Measurements from ENCODE around the gene TGFBR2.

Gene TGFBR2

DNA sequence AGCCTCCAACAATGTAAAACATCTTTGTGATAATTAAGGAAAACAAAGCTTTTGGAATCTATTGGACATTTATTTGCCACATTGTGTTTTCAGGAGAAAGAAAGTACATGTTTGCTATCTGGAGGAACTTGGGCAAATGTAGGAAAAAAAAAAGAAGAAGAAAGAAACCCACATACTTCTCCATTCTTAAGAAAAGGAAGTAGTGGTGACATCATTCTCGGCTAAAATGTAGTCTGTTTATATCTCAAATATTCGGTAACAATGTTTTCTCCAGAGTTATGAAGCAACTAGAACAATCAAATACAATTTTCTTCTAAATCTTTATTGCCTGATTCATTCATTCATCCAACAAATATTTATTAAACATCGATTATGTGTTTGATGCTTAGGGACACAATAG is 2.3 kb upstream of the TGFBR2 start:
- no peak for DNase-seq

DNA sequence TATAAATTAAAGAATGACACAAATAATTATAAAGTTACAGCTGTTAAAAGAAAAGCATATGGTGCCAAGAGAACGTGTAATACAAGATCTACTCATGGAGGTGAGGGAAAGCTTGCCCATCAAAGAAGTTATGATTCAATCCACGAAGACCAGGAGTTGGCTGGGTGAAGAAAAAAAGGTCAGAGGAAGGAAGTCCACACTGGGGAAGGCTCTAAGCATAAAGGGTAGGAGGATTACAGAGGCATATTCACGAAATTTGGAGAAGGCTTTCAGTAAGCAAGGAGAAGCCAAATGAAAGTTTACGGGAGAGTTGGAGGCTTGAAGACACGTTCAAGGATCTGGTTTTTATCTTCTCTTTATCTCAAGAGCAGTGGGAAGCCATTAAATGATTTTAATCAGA is 1.8 kb upstream of the TGFBR2 start:
- DNase-seq, result no peak

DNA sequence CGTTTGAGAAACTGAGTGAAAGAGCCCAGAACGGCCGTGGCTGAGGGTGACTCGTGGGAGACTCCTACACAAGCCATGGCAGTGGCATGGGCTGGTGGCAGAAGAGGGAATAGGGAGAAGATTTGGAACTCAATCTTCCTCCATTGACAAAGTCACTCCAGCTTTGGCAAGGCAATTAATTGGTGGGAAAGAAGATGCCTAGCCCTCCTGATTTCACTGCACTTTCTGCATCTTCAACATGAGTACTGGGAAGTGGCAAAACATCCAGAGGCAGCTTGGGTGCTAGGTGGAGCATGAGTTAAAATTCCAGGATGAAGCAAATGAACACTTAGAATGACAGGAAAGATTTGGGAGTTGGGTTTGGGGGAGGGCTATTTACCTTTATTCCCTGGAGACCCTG is 1.4 kb upstream of the TGFBR2 start:
- no peak for DNase-seq

DNA sequence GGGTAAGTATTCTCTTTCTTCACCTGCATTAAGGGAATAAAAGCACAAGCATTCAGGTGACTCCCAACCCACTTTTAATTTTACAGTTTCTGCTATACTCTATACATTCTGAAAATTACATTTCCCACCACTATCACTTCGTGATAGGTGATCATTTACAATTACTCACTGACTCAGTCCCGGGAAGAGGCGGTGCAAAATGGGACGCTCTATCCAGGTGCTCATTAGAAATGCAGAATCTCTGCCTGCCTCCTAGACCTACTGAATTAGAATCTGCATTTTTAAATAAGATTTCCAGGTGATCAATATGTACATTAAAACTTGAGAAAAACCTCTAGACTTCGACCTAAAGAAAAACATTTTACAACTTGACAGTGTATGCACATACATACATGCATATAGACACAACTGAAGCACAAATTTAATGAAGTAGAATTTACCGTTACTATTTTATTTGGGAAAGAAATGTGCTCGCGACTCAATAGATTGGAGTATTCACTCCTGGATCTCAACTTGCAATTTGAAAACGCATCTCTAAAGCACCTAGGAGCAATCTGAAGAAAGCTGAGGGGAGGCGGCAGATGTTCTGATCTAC is 598 bp upstream of the TGFBR2 start:
- no peak for DNase-seq

DNA sequence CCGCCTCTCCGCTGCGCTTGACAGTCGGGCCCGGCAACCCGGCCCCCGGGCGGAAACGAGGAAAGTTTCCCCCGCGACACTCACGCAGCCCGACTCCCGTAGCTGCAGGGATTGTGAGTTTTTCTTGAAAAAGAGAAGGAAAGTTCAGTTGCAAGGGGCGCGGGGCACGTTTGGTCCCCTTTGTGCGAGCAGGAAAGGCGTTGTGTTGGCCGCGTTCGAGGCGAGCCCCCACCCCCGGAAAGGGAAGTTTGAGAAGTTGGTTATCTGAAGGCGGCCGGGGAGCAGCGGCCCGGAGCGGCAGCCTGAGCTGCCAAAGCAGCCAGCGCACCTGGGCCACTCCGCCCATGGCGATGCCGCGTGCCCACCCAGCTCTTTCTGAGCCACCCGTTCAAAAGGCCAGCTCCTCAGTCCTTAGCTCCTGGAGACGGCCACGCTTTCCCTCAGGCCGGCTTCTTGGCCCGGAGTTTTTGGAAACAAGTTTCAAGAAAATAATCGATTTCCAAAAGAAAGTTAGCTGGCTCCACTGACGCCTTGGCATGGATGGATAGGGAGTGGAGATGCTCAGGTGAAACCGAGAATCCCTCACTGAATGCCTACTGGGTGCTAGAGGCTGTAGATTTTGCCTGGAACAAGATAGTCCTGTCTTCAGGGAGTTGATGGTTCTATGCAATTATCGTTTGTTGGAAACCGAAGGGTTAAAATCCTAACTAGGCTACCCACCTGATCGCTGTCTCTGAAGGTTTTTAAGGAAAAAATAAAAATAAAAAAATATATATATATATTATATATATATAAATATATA is 832 bp downstream of the TGFBR2 start:
- peak; percentile 64 for DNase-seq

DNA sequence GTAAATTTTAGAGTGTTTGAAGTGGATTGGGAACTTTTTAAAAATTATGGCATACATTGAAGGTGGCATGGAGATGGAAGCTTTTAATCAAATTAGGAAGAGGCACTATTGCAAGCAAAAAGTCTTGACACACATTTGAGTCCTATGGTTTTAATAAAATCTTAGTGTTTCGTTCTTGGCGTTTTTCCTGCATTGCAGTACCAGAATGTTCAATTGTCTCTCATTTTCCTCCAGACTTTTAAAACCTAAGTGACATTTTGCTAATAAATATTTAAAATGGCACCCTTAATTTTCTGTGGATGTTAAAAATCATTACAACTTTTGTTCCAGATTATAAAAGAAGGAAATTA is 2.2 kb downstream of the TGFBR2 start:
- no peak for DNase-seq

DNA sequence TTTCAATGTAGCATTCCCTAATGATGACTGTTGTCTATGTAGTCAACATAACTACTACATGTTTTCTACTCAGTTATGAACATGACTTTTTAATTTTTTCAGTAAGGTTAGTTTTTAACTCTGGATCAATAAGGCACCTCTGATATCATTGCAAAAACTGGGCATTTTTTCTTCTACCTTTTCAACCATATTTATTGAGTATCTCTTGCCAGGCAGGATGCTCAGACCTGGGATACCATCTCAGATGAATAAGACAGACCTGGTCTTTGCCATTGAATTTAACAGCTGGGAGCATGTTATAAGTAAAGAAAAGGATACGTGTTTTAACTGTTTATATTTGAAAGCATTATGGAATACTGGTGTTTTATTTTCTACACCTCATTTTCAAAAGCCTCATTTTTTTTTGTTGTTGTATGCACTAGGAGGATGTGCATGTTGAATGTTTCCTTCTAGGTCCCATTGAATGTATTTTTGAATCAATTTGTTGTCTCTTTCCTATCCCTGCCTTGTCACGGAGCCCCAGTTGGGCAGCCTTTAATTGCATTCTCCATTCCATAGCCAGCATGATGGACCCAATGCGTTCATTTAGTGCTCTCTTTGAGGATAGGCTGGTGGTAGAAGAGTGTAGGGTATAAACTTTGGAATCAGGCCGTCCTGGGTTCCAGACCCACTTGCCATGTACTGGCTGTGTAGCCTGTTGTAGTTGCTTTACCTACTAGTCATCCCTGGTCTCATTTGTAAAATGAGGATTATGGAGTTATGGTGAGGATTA is 3.7 kb downstream of the TGFBR2 start:
- DNase-seq, result no peak

DNA sequence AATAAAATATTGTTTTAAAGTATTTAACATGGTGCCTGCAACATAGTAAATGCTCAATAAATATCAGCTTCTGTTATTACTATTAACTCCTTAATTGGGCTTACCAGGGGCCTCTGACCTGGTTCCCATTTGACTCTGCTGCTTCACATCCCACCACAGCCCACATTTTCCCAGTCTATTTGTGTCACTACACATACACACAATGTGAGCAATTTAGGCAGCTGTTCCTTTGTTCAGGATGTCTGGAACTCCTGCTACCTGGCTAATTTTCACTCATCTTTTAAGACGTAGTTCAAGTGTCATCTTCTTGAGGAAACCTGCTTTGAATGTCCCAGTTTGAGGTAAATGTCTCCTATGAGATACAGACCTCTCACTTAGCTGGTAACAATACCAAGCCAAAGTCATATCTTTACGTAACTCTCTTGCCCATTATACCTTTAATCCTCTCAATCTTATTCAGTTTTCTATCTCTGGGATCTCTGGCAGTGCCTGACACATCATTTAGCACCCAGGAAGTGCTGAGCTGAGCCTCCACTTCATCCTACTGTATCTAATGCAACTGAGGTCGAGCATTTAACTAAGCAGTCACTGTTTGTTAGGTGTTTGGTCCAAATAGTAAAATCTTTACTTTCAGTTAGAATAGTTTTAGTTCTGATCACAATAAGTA is 4.4 kb downstream of the TGFBR2 start:
- DNase-seq, result no peak

DNA sequence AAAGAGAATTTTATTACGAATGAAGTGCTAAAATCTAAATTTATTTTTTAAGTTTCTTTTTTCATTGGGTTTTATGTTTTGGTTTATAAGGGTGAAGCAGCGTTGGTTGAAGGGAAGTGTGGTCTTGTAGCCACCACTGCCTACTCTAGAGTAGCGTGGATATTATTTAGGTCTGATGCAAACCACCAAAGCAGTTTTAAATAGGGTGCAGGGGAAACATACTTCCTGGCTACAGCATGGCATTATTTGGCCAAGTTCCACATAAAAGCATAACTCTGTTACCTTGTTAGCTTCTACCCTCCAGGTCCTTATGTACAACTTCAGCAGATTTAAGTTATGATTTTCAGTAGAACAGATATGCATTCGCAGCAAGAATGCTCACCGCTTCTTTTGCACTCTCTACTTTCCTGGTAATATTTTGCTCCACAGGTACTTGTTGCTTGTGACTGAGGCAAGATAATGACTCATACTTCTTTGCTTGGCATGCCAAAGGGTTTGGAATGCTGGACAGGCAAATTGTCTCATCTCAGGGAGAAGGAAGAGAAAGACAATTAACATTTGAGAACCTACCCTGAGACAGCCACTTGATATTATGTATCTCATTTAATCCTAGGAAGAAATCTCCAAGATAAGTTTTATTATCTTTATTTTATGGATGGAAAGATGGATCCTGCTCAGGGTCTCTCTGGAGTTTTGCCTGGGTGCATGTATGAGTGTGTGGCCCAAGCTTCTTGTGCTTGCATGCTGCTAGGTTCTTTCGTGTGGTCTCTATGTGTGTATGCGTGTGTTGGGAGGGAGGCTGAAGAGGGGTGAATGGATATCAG is 5.4 kb downstream of the TGFBR2 start:
- DNase-seq, result peak; percentile 45

DNA sequence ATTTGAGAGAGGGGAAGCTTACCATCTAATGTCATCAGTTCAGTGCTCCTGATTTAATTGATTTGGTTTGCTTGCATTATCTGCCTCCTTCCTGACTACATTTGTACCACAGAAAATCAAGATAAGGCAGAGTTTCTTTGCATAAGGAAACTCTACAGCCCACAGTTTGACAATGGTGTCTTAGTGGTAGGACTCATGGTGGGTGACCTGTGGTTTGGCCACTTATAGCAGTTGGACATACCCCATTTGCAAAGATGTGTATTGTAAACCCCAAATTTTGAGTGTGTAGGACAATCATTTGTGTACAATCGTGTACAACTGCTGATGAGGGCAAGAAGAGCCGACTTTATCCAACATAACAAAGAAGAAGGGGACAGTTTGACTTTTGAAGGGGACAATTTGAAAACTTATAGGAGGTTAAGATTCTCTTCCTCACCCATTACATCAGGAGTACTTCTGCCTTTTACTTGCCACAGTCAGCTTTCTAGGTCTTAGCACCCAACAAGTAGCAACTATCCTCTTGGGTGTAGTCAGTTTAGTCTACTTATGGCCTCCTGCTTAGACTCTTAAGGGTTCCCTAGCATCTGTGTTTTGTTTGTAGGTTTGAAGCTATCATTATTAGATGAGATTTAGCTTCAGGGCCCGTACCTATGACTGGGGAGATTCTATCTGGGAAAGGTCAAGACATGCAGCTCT is 6.2 kb downstream of the TGFBR2 start:
- no peak for DNase-seq

DNA sequence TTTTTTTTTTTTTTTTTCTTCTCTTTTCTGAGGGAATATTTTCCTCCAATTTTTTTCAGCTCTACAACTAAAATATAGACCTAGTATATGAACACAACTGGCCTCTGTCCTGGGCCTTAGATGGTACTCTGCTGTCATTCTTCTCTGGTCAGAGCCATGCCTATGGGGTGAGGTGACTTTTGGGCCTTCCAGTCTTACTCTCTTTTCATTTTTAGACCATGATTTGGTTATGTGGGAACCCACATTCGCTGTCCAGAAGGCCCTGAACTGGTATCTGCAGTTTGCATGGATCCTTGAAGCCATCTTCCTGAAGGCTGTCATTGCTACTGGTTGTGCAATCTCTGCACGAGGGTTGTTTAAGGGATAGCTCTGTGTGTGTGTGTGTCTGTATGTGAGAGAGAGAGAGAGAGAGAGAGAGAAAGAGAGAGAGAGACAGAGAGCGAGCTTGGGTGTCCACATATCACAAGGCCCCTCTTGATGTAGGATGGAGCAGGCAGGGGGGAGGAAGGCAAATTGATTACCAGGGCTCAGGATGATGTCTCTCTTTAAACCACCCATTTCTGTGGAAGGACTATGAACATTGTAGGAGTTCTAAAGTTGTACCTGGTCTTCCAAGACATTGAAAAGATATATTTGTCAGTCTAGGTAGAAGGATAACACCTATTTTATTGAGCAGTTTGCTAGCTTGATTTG is 6.9 kb downstream of the TGFBR2 start:
- no peak for DNase-seq

DNA sequence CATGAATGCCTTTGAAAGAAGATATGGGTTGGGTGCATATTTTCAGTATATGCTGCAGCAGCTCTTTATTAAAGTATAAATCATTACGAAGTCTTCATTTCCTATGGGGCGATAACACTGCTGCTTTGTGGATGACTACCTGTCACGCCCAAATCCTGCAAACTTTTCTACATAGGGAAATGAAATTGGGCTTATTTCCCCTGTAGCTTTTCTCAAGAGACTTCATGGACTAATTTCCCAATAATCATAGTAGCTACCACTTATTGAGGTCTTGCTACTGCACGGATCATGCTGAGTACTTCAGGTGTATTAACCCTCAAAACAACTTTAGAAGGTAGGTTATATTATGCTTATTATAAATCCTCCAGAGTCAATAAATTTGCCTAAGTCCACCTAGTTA is 8.0 kb downstream of the TGFBR2 start:
- no peak for DNase-seq

DNA sequence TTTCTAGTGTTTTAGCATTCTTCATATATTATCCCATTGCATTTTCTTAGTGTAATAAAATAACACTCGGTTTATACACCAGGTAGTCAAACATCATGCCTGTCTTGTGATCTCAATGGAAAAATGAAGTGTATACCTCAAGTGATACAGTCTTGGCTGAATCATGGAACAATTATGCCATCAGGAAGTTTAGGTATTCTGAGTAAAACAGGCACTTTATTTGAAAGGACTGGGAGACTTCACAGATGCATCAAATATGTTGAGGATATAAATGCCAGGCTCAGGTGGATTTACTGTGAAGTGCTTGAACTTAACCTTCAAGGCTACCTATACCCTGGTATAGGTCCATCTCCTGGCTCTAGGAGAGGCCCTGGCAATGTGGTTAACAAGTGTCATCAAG is 8.5 kb downstream of the TGFBR2 start:
- DNase-seq, result no peak

DNA sequence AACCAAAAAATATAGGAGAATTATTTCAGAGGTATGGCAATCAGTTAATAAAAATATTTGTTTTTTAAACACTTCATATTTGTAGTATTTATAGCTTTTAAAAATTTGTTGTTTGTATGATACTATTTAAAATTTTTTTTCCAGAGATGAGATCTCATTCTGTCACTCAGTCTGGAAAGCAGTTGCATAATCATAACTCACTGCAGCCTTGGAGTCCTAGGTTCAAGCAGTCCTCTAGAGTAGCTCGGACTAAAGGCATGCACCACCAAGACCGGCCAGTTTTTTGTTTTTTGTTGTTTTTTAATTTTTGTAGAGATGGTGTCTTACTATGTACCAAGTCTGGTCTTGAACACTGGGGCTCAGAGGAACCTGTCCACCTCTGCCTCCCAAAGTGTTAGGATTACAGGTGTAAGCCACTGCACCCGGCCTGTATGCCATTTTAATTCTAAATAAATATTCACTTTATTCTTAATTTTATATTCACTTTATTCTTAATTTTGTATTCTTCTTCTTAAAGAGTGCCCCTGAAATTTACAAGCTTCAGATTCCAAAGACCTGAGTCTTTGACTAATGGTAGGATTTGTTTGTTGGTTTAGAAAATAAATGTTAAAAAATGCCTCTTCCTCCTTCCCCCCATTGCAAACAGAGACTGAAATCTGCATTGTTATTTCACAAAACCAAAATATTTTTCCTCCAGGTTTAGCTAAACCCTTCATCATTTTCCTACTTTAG is 9.4 kb downstream of the TGFBR2 start:
- DNase-seq, result no peak

DNA sequence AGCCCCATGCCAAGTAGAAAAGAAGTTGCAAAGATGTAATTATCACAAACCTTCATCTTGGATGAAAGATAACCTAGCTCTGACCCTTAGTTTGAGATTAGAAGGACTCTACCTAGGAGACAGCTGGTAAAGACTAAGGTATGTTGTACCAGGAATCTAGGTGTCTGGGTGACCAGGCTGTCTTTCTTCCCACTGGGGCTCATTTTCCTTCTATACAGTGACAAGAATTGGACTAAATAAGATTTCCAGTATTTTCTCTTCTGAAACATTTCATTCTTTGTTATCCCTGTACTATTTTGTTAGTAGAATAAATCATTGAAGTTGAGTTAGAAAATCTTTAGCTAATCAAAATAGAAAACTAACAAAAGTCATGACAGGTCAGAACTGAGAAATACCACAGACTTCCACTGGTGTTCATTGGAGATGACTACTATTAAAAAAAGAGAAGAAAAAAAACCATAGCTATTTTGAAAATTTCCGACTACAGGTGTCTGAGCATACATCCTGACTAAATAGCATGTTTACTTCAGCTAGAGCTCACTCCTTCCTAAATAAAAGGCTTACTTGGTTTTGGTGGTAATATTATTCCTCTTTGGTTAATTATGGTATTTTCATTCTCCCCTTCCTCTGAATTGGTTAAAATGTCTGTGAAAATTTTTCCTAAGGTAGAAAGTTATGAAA is 10.1 kb downstream of the TGFBR2 start:
- no peak for DNase-seq

DNA sequence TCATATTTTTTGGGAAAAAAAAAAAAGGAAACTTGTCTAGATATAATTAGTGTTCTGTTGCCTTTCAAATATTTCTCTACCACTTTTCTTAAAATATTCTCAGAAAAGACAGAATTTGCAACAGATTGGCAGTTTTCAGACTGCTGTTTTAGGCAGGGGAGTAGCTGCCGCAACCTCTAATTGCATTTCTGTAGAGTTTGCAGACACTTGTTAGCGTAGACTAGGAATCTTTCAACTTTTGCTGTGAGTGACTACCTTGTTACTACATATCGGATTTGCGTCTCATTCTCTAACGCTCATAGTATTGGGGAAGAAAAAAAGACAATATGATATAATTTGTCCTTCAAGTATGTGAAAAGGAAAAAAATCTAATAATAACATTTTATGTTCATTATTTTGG is 10.7 kb downstream of the TGFBR2 start:
- no peak for DNase-seq

DNA sequence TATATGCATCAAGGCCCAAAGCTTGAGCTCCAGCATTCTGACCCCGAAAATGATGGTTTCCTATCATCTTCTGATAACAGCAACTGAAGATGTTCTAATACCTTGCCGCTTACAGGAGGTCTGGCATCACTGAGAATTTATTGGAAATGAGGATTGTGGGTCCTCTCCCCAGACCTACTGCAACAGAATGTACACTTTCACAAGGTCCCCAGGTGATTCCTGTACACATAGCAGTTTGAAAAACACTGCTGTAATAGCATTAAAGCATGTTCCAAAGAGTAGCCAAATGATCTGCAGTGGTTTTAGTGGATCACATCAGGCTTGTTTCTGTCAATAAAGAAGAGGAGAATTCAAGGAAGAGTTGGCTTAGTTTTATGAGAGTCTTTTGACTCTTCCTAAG is 11.3 kb downstream of the TGFBR2 start:
- no peak for DNase-seq

DNA sequence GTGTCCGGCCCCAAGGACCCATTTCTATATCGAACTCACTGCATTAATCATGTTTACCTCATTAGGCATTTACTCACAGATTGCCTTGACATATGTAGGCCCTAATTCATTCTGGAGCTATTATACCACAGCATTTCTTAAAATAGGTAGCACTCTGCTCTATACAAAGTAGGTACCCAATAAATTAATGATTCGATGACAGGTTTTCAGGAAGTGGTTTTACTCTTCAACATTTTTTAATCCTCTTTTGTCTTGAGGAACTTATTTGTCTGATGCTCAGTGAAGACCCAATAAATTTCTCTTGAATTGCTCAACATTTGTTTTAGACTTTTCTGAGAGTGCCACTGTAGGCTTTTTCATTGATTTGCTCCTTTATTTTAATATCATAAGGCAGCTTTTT is 12.1 kb downstream of the TGFBR2 start:
- no peak for DNase-seq

DNA sequence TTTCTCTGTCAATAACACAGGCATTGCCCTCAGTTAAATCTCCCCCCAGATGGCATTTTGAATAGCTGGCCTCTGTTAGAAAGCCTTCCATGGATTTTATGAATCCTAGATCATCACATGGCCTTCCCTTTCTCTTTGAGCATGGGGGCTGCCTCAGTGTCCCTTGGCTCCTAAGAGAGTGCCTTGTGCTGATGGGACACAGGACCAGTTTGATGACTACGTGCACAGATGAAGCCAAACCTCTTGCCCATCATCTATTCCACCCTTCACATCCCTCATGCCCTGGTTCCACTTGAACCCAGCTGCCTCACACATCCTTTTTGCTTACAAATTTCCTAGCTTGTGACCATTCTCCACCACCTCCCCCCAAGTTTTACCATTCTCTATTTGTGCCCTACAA is 12.9 kb downstream of the TGFBR2 start:
- no peak for DNase-seq
